GM12891 (cell line): Measurements from ENCODE around the gene WSCD2.

ENCODE experiments used
- POLR2A ChIP-seq: IDR thresholded peaks from 2 replicates; pipeline ENCODE4 v1.6.1; 2011; ENCODE audit warnings: low read depth, low read length, control low read depth
- POLR2AphosphoS5 ChIP-seq: IDR thresholded peaks from 2 replicates; pipeline ENCODE4 v1.6.1; 2011; ENCODE audit warnings: low read depth, low read length, control low read depth
- TAF1 ChIP-seq: IDR thresholded peaks from 2 replicates; pipeline ENCODE4 v1.6.1; 2011; ENCODE audit warnings: low read depth, low read length, control low read depth

DNA sequence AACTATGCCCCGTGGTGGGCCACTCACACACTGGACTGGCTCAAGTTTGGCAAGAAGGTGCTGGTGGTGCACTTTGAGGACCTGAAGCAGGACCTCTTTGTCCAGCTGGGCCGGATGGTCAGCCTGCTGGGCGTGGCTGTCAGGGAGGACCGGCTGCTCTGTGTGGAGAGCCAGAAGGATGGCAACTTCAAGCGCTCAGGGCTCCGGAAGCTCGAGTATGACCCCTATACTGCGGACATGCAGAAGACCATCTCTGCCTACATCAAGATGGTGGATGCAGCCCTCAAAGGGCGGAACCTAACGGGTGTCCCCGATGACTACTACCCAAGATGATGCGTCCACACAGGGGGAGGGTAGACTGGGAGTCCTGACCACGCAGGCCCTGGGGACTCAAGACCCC is 118.9 kb downstream of the WSCD2 start:
- TF ChIP-seq POLR2AphosphoS5 (no peak), POLR2A (no peak), TAF1 (no peak)
